ENCODE data around the gene PRXL2A.

PRXL2A gene

GRCh38 chr10:80414142-80414895, 6.0 kb downstream of the PRXL2A start:
- no peaks in the 10 kb centered on the region for H3K9me3 ChIP-seq (ENCODE audit: control insufficient read depth, insufficient read depth, low read depth, low read length)
- peaks cover 0 to 9% of the 10 kb centered on the region in 2 experiments; a peak in 2 of 3 replicates for H3K36me3 ChIP-seq (ENCODE audit: control insufficient read depth in 2 of 2, insufficient read depth in 1 of 2, low read length in 2 of 2)
- ChIA-PET POLR2A (no interaction called here), CTCF (no interaction called here)
- peak overlapping the region; percentile 44; the same call in 1 of the 2 replicates for H3K27ac ChIP-seq (ENCODE audit: extremely low read depth, low read depth, low read length)
- TF ChIP-seq PRDM2 (tag by site-specific recombination; IDR thresholded peaks at IDR 0.05; ENCODE audit: borderline replicate concordance) (no peak), ZFP3 (tag by site-specific recombination; IDR thresholded peaks at IDR 0.05; ENCODE audit: low read depth) (no peak), ZNF341 (tag by site-specific recombination; IDR thresholded peaks at IDR 0.05; ENCODE audit: low read depth) (peak; percentile 71), OSR2 (tag by site-specific recombination; IDR thresholded peaks at IDR 0.05) (peak; percentile 53; the same call in 1 of the 2 replicates), ZNF354C (tag by site-specific recombination; IDR thresholded peaks at IDR 0.05; ENCODE audit: borderline replicate concordance, low read depth) (no peak), ZNF18 (tag by site-specific recombination; IDR thresholded peaks at IDR 0.05) (no peak)
- TF ChIP-seq, protein P1, sequence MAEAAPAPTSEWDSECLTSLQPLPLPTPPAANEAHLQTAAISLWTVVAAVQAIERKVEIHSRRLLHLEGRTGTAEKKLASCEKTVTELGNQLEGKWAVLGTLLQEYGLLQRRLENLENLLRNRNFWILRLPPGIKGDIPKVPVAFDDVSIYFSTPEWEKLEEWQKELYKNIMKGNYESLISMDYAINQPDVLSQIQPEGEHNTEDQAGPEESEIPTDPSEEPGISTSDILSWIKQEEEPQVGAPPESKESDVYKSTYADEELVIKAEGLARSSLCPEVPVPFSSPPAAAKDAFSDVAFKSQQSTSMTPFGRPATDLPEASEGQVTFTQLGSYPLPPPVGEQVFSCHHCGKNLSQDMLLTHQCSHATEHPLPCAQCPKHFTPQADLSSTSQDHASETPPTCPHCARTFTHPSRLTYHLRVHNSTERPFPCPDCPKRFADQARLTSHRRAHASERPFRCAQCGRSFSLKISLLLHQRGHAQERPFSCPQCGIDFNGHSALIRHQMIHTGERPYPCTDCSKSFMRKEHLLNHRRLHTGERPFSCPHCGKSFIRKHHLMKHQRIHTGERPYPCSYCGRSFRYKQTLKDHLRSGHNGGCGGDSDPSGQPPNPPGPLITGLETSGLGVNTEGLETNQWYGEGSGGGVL (tag by site-specific recombination; IDR thresholded peaks at IDR 0.05), result peak; percentile 54; the same call in 1 of the 2 replicates
- peaks cover 54% of the 10 kb centered on the region for H3K4me1 ChIP-seq (ENCODE audit: control insufficient read depth, insufficient read depth, low read length)
- no peak overlapping the region for H3K4me3 ChIP-seq (ENCODE audit: low read depth, low read length)

DNA sequence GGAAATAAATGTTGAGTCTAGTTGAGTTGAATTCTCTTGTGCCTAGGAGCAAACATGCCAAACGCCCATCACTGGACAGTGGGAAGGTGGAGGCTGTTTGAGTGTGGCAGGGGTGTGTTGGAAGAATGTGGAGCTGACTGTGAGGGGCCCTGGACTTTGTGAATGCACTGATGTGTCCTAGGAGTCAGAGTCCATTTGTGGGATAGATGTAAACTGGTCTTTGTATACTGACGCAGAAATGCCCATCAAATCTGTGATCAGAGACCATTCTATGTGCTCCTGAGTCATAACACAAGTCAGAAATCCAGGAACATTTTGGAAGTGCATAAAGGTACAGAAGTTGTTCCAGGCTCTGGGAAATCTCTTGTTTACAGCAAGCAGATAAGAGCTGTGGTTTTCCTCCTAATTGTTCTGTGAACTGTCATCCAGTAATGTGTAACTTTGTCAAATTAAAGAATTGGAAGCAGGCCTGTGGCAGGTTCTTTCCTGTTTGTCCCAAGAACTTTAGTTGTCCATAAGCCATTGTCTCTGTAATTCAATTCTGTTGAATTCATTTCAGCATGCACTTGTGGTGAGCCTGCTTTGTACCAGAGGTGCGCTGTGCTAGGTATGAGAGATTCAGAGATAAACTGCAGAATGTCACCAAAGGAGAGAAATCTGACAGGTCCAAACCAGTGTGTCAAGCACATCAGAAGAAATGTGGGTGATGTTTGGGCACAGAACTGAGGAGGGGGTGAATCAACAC, 7.6 kb downstream of the PRXL2A start:
- Histone ChIP-seq H3K36me3 (ENCODE audit: control insufficient read depth in 2 of 2, insufficient read depth in 1 of 2, low read length in 2 of 2) (peaks cover 0 to 18% of the 10 kb centered on the region in 2 experiments; a peak in 2 of 3 replicates), H3K4me3 (ENCODE audit: low read depth, low read length) (no peak overlapping the region), H3K9me3 (ENCODE audit: control insufficient read depth, insufficient read depth, low read depth, low read length) (no peaks in the 10 kb centered on the region), H3K27ac (ENCODE audit: extremely low read depth, low read depth, low read length) (peak overlapping the region; percentile 54), H3K4me1 (ENCODE audit: control insufficient read depth, insufficient read depth, low read length) (peaks cover 52% of the 10 kb centered on the region)
- ChIA-PET POLR2A (no interaction called here), CTCF (no interaction called here)
- TF ChIP-seq ZNF670 (tag by site-specific recombination; IDR thresholded peaks at IDR 0.05; ENCODE audit: low read depth) (no peak), ZEB2 (tag by site-specific recombination; IDR thresholded peaks at IDR 0.05) (0 out of 2 replicates have a peak, but pooled peaks have one; percentile 35)
